Activated CD8-positive, alpha-beta memory T cell treated with anti-CD3 and anti-CD28 coated beads for 48 hours (primary cell): ENCODE results near the gene LCMT1.
"Not testable (repeated sequence)": the region's sequence is repeated elsewhere in the genome, so short reads cannot be mapped to it uniquely, and the experiment has no call there.

Experiments
- DNase-seq, 3 experiments: peaks; one replicate each; pipeline ENCODE4 v3.0.0-alpha.2; 2020; ENCODE audit warnings: low read depth in 2 of 3, low spot score in 2 of 3

The LCMT1 gene

GRCh38 chr16:25094596-25094995 lies 16.9 kb upstream of the LCMT1 start:
- no peak for DNase-seq

GRCh38 chr16:25095636-25096035 lies 15.9 kb upstream of the LCMT1 start:
- no peak for DNase-seq

GRCh38 chr16:25097276-25097975 lies 14.1 kb upstream of the LCMT1 start:
- no peak for DNase-seq

GRCh38 chr16:25100511-25100910 lies 11.0 kb upstream of the LCMT1 start:
- DNase-seq, result no peak

- DNase-seq, result peak; percentile 67 to 73 (median 73)
These were observed 4.7 kb upstream of the LCMT1 start for GRCh38 chr16:25106567-25107465.

GRCh38 chr16:25107466-25107792 lies 4.1 kb upstream of the LCMT1 start:
- DNase-seq, result no peak

- no peak for DNase-seq
These were observed 3.5 kb upstream of the LCMT1 start for GRCh38 chr16:25108054-25108453.

GRCh38 chr16:25109643-25110042 lies 1.9 kb upstream of the LCMT1 start:
- no peak for DNase-seq

GRCh38 chr16:25110387-25110947 lies 1.1 kb upstream of the LCMT1 start:
- DNase-seq, result no peak

- no peak for DNase-seq
These were observed 2.6 kb downstream of the LCMT1 start for GRCh38 chr16:25114121-25114520.

- no peak for DNase-seq
These were observed 7.5 kb downstream of the LCMT1 start for GRCh38 chr16:25118851-25119578.

- DNase-seq, result no peak
These were observed 10.5 kb downstream of the LCMT1 start for GRCh38 chr16:25121824-25122600.

GRCh38 chr16:25124503-25124902 lies 13.0 kb downstream of the LCMT1 start:
- DNase-seq, result no peak

- DNase-seq, result not testable (repeated sequence)
These were observed 14.6 kb downstream of the LCMT1 start for GRCh38 chr16:25126086-25126666.

GRCh38 chr16:25126820-25127232 lies 15.3 kb downstream of the LCMT1 start:
- no peak for DNase-seq

GRCh38 chr16:25132751-25133150 lies 21.2 kb downstream of the LCMT1 start:
- not testable (repeated sequence) for DNase-seq

GRCh38 chr16:25134166-25134700 lies 22.7 kb downstream of the LCMT1 start:
- DNase-seq, result no peak

GRCh38 chr16:25135254-25135878 lies 23.8 kb downstream of the LCMT1 start:
- DNase-seq, result no peak

- DNase-seq, result no peak
These were observed 26.6 kb downstream of the LCMT1 start for GRCh38 chr16:25138130-25138529.

- no peak for DNase-seq
These were observed 28.9 kb downstream of the LCMT1 start for GRCh38 chr16:25140459-25140858.
